GM04504 (cell line): ENCODE results near the gene DDX1.
"Not testable (repeated sequence)": the region's sequence is repeated elsewhere in the genome, so short reads cannot be mapped to it uniquely, and the experiment has no call there.

Experiments
- DNase-seq: peaks from one replicate; pipeline ENCODE4 v3.0.0-alpha.2; 2012; ENCODE audit warnings: low read depth

Gene DDX1

GRCh38 chr2:15616850-15617777 lies 25.4 kb downstream of the DDX1 start:
- no peak for DNase-seq

GRCh38 chr2:15617778-15618448 lies 26.2 kb downstream of the DDX1 start:
- no peak for DNase-seq

GRCh38 chr2:15618449-15618855 lies 26.8 kb downstream of the DDX1 start:
- DNase-seq = no peak

- no peak for DNase-seq
Measured at GRCh38 chr2:15619076-15619475, 27.4 kb downstream of the DDX1 start.

- no peak for DNase-seq
Measured at GRCh38 chr2:15619510-15619909, 27.8 kb downstream of the DDX1 start.

GRCh38 chr2:15619938-15620337 lies 28.3 kb downstream of the DDX1 start:
- no peak for DNase-seq

GRCh38 chr2:15620340-15620739 lies 28.7 kb downstream of the DDX1 start:
- DNase-seq = no peak

- no peak for DNase-seq
Measured at GRCh38 chr2:15620857-15621471, 29.3 kb downstream of the DDX1 start.

GRCh38 chr2:15621472-15621870 lies 29.8 kb downstream of the DDX1 start:
- DNase-seq = not testable (repeated sequence)

GRCh38 chr2:15622214-15622613 lies 30.5 kb downstream of the DDX1 start:
- no peak for DNase-seq

GRCh38 chr2:15622614-15623480 lies 31.2 kb downstream of the DDX1 start:
- no peak for DNase-seq

GRCh38 chr2:15623481-15623796 lies 31.8 kb downstream of the DDX1 start:
- DNase-seq = no peak

GRCh38 chr2:15623898-15624541 lies 32.4 kb downstream of the DDX1 start:
- no peak for DNase-seq

- no peak for DNase-seq
Measured at GRCh38 chr2:15624903-15625302, 33.2 kb downstream of the DDX1 start.

- DNase-seq = no peak
Measured at GRCh38 chr2:15625344-15626036, 33.8 kb downstream of the DDX1 start.

GRCh38 chr2:15626126-15626525 lies 34.5 kb downstream of the DDX1 start:
- no peak for DNase-seq

GRCh38 chr2:15626967-15627366 lies 35.3 kb downstream of the DDX1 start:
- no peak for DNase-seq

- no peak for DNase-seq
Measured at GRCh38 chr2:15627817-15628684, 36.4 kb downstream of the DDX1 start.

GRCh38 chr2:15628899-15629855 lies 37.5 kb downstream of the DDX1 start:
- DNase-seq = no peak
